ENCODE measurements around the gene CTSA. TPM values are rescaled to one million over a fixed set of nuclear protein-coding genes. Genes with fewer than 3 reads are reported as not detected.
A peak's percentile ranks its signal among the peaks of the same experiment; 100 is the strongest.

CTSA gene
- total RNA-seq, 1 donor from 2014 or later, result 15.1 TPM

- no peak overlapping the region for H3K4me3 Mint-ChIP-seq
- no peaks in the 10 kb centered on the region for H3K36me3 ChIP-seq
These were observed 13.7 kb downstream of the CTSA start for GRCh38 chr20:45904583-45905504.

GRCh38 chr20:45905505-45906079 lies 14.5 kb downstream of the CTSA start:
- no peak overlapping the region for H3K27ac Mint-ChIP-seq
- DNase-seq (ENCODE audit: low spot score), result no peak
- H3K36me3 ChIP-seq, result no peaks in the 10 kb centered on the region
- no peaks in the 10 kb centered on the region for H3K9me3 Mint-ChIP-seq
- no peaks in the 10 kb centered on the region for H3K27me3 ChIP-seq
- no peak overlapping the region for H3K4me3 Mint-ChIP-seq
- peaks cover 15% of the 10 kb centered on the region for H3K4me1 Mint-ChIP-seq
- H3K4me1 ChIP-seq, result no peaks in the 10 kb centered on the region
- H3F3A ChIP-seq (ENCODE audit: low read depth), result no peaks in the 10 kb centered on the region
- H3K4me2 ChIP-seq, result no peak overlapping the region
- no peaks in the 10 kb centered on the region for H4K20me1 ChIP-seq (ENCODE audit: low read depth)
- peaks cover 7% of the 10 kb centered on the region for H3K79me2 ChIP-seq (ENCODE audit: low read depth)
- H2AFZ ChIP-seq (replicated peaks), result no peak overlapping the region
- peaks cover 20% of the 10 kb centered on the region for H3K36me3 Mint-ChIP-seq
- TF ChIP-seq EZH2 (IDR thresholded peaks at IDR 0.05) (no peak), CTCF (IDR thresholded peaks at IDR 0.05) (no peak), EZH2phosphoT487 (IDR thresholded peaks at IDR 0.05) (no peak)
- H3K4me3 ChIP-seq, result no peak overlapping the region
- peaks cover 4% of the 10 kb centered on the region for H3K27me3 Mint-ChIP-seq (ENCODE audit: insufficient read depth, low read depth)
- H3K9me3 ChIP-seq (ENCODE audit: low read depth), result no peaks in the 10 kb centered on the region
- no peak overlapping the region for H3K27ac ChIP-seq
- H3K9ac ChIP-seq, result no peak overlapping the region

More at GRCh38 chr20:45904583-45905504, 13.7 kb downstream of the CTSA start:
- H3K79me2 ChIP-seq (ENCODE audit: low read depth), result peaks cover 2% of the 10 kb centered on the region
- H3K27me3 Mint-ChIP-seq (ENCODE audit: insufficient read depth, low read depth), result peaks cover 4% of the 10 kb centered on the region
- no peak overlapping the region for H3K4me2 ChIP-seq
- no peak overlapping the region for H3K9ac ChIP-seq
- DNase-seq (ENCODE audit: low spot score), result no peak
- no peaks in the 10 kb centered on the region for H4K20me1 ChIP-seq (ENCODE audit: low read depth)
- no peak overlapping the region for H3K27ac Mint-ChIP-seq
- no peaks in the 10 kb centered on the region for H3K9me3 Mint-ChIP-seq
- H2AFZ ChIP-seq (replicated peaks), result no peak overlapping the region
- H3K36me3 Mint-ChIP-seq, result peaks cover 20% of the 10 kb centered on the region
- H3F3A ChIP-seq (ENCODE audit: low read depth), result no peaks in the 10 kb centered on the region
- H3K4me1 Mint-ChIP-seq, result peaks cover 9% of the 10 kb centered on the region
- H3K27me3 ChIP-seq, result no peaks in the 10 kb centered on the region
- TF ChIP-seq EZH2 (IDR thresholded peaks at IDR 0.05), result no peak
- no peak for TF ChIP-seq EZH2phosphoT487 (IDR thresholded peaks at IDR 0.05)
- no peak for TF ChIP-seq CTCF (IDR thresholded peaks at IDR 0.05)
- no peak overlapping the region for H3K4me3 ChIP-seq
- H3K4me1 ChIP-seq, result no peaks in the 10 kb centered on the region
- H3K27ac ChIP-seq, result no peak overlapping the region
- H3K9me3 ChIP-seq (ENCODE audit: low read depth), result no peaks in the 10 kb centered on the region

GRCh38 chr20:45907219-45907948 lies 16.2 kb downstream of the CTSA start:
- TF ChIP-seq CTCF (IDR thresholded peaks at IDR 0.05), result no peak
- no peak for TF ChIP-seq EZH2phosphoT487 (IDR thresholded peaks at IDR 0.05)
- no peak for TF ChIP-seq EZH2 (IDR thresholded peaks at IDR 0.05)
- Mint-ChIP-seq H3K9me3 (no peaks in the 10 kb centered on the region), H3K27ac (no peak overlapping the region), H3K4me1 (peaks cover 20% of the 10 kb centered on the region), H3K36me3 (peaks cover 20% of the 10 kb centered on the region), H3K27me3 (ENCODE audit: insufficient read depth, low read depth) (peaks cover 5% of the 10 kb centered on the region), H3K4me3 (peak overlapping the region; percentile 64)
- no peak overlapping the region for H3K9ac ChIP-seq
- peaks cover 2% of the 10 kb centered on the region for H3K4me1 ChIP-seq
- peaks cover 2% of the 10 kb centered on the region for H3K27me3 ChIP-seq
- H3K27ac ChIP-seq, result no peak overlapping the region
- H2AFZ ChIP-seq (replicated peaks), result no peak overlapping the region
- H3K4me2 ChIP-seq, result no peak overlapping the region
- no peaks in the 10 kb centered on the region for H4K20me1 ChIP-seq (ENCODE audit: low read depth)
- no peak for DNase-seq (ENCODE audit: low spot score)
- H3K36me3 ChIP-seq, result no peaks in the 10 kb centered on the region
- peaks cover 7% of the 10 kb centered on the region for H3K79me2 ChIP-seq (ENCODE audit: low read depth)
- H3K4me3 ChIP-seq, result no peak overlapping the region
- H3K9me3 ChIP-seq (ENCODE audit: low read depth), result no peaks in the 10 kb centered on the region
- peaks cover 9% of the 10 kb centered on the region for H3F3A ChIP-seq (ENCODE audit: low read depth)

All from neural progenitor cell (in vitro differentiated cells).